Large intestine (tissue), 3 donors: ENCODE measurements around the gene AURKAIP1. TPM values are rescaled to one million over a fixed set of nuclear protein-coding genes. Genes with fewer than 3 reads are reported as not detected.
A peak's percentile ranks its signal among the peaks of the same experiment; 100 is the strongest.
"Not testable (repeated sequence)": the region's sequence is repeated elsewhere in the genome, so short reads cannot be mapped to it uniquely, and the experiment has no call there.

Experiments used
- DNase-seq, 2 donors: peaks; one replicate each; pipeline versions ENCODE4 v3.0.0 to v3.0.0-alpha.2; 2013
- H3K27ac ChIP-seq: one replicate; pipeline ENCODE4 v1.5.1; 2013; ENCODE audit warnings: low read length
- H3K27me3 ChIP-seq: 2 replicates; pipeline ENCODE4 v1.6.1; 2013; ENCODE audit warnings: low read length; ENCODE audit not compliant: control insufficient read depth, insufficient read depth
- H3K36me3 ChIP-seq: 2 replicates; pipeline ENCODE4 v1.6.1; 2013; ENCODE audit warnings: low read length; ENCODE audit not compliant: control insufficient read depth, insufficient read depth
- H3K4me1 ChIP-seq: one replicate; pipeline ENCODE4 v1.6.1; 2013; ENCODE audit warnings: low read length; ENCODE audit not compliant: control insufficient read depth, insufficient read depth
- H3K4me3 ChIP-seq: one replicate; pipeline ENCODE4 v1.5.1; 2013; ENCODE audit warnings: low read length
- H3K9me3 ChIP-seq: one replicate; pipeline ENCODE4 v1.6.1; 2013; ENCODE audit warnings: mild to moderate bottlenecking, low read depth, low read length, moderate library complexity; ENCODE audit not compliant: control insufficient read depth
- WGBS: methylation state at CpG from one replicate; pipeline ENCODE4 v1.1.5; 2013; ENCODE audit warnings: low lambda C conversion rate; ENCODE audit not compliant: insufficient coverage; 5-methylcytosine and 5-hydroxymethylcytosine counted together
- polyA plus RNA-seq: library from polyadenylated mRNA; unstranded; fragments of 120-200 nt; gene quantifications from one replicate; pipeline ENCODE4 v1.2.1, GENCODE V29; 2013

Gene AURKAIP1
- polyA plus RNA-seq, 1 donor = 88.4 TPM

GRCh38 chr1:1373051-1373814 lies 1.8 kb downstream of the AURKAIP1 start:
- no peaks in the 10 kb centered on the region for H3K27me3 ChIP-seq
- H3K9me3 ChIP-seq = no peaks in the 10 kb centered on the region
- no peak overlapping the region for H3K27ac ChIP-seq
- peaks cover 34% of the 10 kb centered on the region for H3K4me1 ChIP-seq
- peak overlapping the region; percentile 98 for H3K4me3 ChIP-seq
- 90% methylated on average over 2 of the region's 26 CpGs for WGBS
- DNase-seq = no peak
- H3K36me3 ChIP-seq = peaks cover 15% of the 10 kb centered on the region

- H3K4me3 ChIP-seq = no peak overlapping the region
- H3K4me1 ChIP-seq = peaks cover 34% of the 10 kb centered on the region
- H3K36me3 ChIP-seq = peaks cover 15% of the 10 kb centered on the region
- peaks cover 5% of the 10 kb centered on the region for H3K9me3 ChIP-seq
- no peaks in the 10 kb centered on the region for H3K27me3 ChIP-seq
- no CpG with 5 or more reads among the region's 26 CpGs for WGBS
- DNase-seq = peak in 1 of 2 donors; percentile 62
- H3K27ac ChIP-seq = no peak overlapping the region
Observed at GRCh38 chr1:1371746-1372711, 3.0 kb downstream of the AURKAIP1 start.

- H3K9me3 ChIP-seq = peaks cover 12% of the 10 kb centered on the region
- no peak overlapping the region for H3K4me3 ChIP-seq
- no CpG with 5 or more reads among the region's 12 CpGs for WGBS
- H3K27me3 ChIP-seq = no peaks in the 10 kb centered on the region
- peaks cover 15% of the 10 kb centered on the region for H3K36me3 ChIP-seq
- DNase-seq = no peak
- peaks cover 34% of the 10 kb centered on the region for H3K4me1 ChIP-seq
- H3K27ac ChIP-seq = no peak overlapping the region
Observed at GRCh38 chr1:1371364-1371745, 3.7 kb downstream of the AURKAIP1 start.

- Histone ChIP-seq H3K4me1 (peaks cover 30% of the 10 kb centered on the region), H3K4me3 (no peak overlapping the region), H3K27me3 (no peaks in the 10 kb centered on the region), H3K36me3 (peaks cover 15% of the 10 kb centered on the region), H3K9me3 (peaks cover 17% of the 10 kb centered on the region), H3K27ac (no peak overlapping the region)
- no peak for DNase-seq
- WGBS = no CpG with 5 or more reads among the region's 16 CpGs
Observed at GRCh38 chr1:1370771-1371300, 4.2 kb downstream of the AURKAIP1 start.

GRCh38 chr1:1370094-1370493 lies 4.9 kb downstream of the AURKAIP1 start:
- not testable (repeated sequence) for H3K27me3 ChIP-seq, H3K27ac ChIP-seq, H3K4me3 ChIP-seq, DNase-seq
- H3K4me1 ChIP-seq = peaks cover 28% of the 10 kb centered on the region
- H3K9me3 ChIP-seq = peaks cover 17% of the 10 kb centered on the region
- H3K36me3 ChIP-seq = peaks cover 15% of the 10 kb centered on the region
- no CpG with 5 or more reads among the region's 14 CpGs for WGBS

- H3K36me3 ChIP-seq = peaks cover 2% of the 10 kb centered on the region
- no peak overlapping the region for H3K4me3 ChIP-seq
- no peak overlapping the region for H3K27ac ChIP-seq
- no peak for DNase-seq
- H3K27me3 ChIP-seq = no peaks in the 10 kb centered on the region
- H3K4me1 ChIP-seq = peaks cover 12% of the 10 kb centered on the region
- 100% methylated on average over 3 of the region's 5 CpGs for WGBS
- peaks cover 17% of the 10 kb centered on the region for H3K9me3 ChIP-seq
Observed at GRCh38 chr1:1367315-1367714, 7.7 kb downstream of the AURKAIP1 start.

GRCh38 chr1:1366699-1367066 lies 8.3 kb downstream of the AURKAIP1 start:
- H3K4me3 ChIP-seq = no peak overlapping the region
- H3K4me1 ChIP-seq = peaks cover 6% of the 10 kb centered on the region
- no peak overlapping the region for H3K27ac ChIP-seq
- H3K36me3 ChIP-seq = no peaks in the 10 kb centered on the region
- DNase-seq = no peak
- WGBS = 100% methylated on average over 3 of the region's 3 CpGs
- peaks cover 17% of the 10 kb centered on the region for H3K9me3 ChIP-seq
- H3K27me3 ChIP-seq = no peaks in the 10 kb centered on the region

DNA sequence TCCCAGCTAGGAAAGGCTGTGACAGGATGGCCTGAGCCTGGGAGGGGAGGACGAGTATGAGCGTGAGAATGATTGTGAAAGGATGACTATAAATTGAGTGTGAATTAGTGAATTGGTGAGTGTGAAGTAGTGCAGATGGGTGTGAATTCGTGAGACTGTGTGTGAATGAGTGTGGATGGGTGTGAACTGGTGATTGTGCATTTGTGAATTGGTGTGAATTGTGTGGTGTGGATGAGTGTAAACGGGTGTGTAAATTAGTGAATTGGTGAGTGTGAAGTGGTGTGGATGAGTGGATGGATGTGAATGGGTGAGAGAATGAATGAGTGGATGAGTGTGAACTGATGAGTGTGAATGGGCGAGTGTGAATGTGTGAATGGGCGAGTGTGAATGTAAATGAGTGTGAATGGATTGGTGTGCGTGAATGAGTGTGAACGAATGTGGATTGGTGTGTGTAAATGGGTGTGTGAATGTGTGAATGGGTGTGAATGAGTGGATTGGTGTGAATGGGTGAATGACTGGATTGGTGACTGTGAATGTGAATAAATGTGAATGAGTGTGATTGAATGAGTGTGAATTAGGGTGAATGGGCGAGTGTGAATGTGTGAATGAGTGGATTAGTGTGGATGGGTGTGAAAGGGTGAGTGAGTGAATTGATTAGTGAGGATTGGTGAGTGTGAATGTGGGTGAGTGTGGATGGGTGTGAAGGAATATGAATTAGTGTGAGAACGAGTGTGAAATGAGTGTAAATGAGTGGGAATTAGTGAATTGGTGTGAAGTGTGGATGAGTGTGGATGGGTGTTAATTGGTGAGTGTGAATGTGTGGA lies 8.9 kb downstream of the AURKAIP1 start:
- H3K36me3 ChIP-seq = no peaks in the 10 kb centered on the region
- WGBS = 69% methylated on average over 9 of the region's 10 CpGs
- DNase-seq = no peak
- H3K9me3 ChIP-seq = peaks cover 21% of the 10 kb centered on the region
- H3K27ac ChIP-seq = no peak overlapping the region
- no peaks in the 10 kb centered on the region for H3K27me3 ChIP-seq
- peaks cover under 1% of the 10 kb centered on the region for H3K4me1 ChIP-seq
- H3K4me3 ChIP-seq = no peak overlapping the region

DNA sequence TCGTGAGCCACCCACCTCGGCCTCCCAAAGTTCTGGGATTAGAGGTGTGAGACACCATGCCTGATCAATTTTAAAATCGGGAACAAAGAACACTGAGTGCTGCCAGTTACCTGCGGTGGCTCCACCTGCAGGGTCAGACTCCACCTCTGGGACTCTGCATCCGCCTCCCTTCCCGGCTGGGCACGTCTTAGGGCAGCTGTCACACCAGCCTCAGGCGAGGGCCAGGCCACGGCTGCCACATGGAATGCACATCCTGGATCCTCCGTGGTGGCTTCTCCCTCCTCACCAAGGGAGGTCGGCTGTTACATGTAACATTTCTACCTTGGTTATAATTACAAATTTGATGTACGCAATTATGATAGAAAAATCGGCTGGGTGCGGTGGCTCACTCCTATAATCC lies 10.7 kb downstream of the AURKAIP1 start:
- H3K4me3 ChIP-seq = no peak overlapping the region
- no peak overlapping the region for H3K27ac ChIP-seq
- no peaks in the 10 kb centered on the region for H3K36me3 ChIP-seq
- no peak for DNase-seq
- H3K4me1 ChIP-seq = peaks cover 15% of the 10 kb centered on the region
- peaks cover 24% of the 10 kb centered on the region for H3K9me3 ChIP-seq
- no CpG with 5 or more reads among the region's 14 CpGs for WGBS
- H3K27me3 ChIP-seq = no peaks in the 10 kb centered on the region
